Activated CD8-positive, alpha-beta T cell treated with anti-CD3 and anti-CD28 coated beads for 36 hours (primary cell): ENCODE data around the gene DICER1. TPM values are rescaled to one million over a fixed set of nuclear protein-coding genes. Genes with fewer than 3 reads are reported as not detected.
"Not testable (repeated sequence)": the region's sequence is repeated elsewhere in the genome, so short reads cannot be mapped to it uniquely, and the experiment has no call there.

ENCODE experiments used
- ATAC-seq: fragments of 200-7000 bp; cut with Tn5 transposase; one replicate; pipeline ENCODE4 v1.10.0; 2021; ENCODE audit warnings: mild to moderate bottlenecking, moderate library complexity
- CTCF ChIA-PET: fragments of 350-600 bp; sonication (Branson Sonifier 250); formaldehyde crosslinking; loops from one replicate; lab custom pipeline; 2021; ENCODE audit warnings: antibody characterized with exemption; lab: Charles Lee
- POLR2A ChIA-PET: fragments of 350-600 bp; sonication (Branson Sonifier 250); formaldehyde crosslinking; loops from one replicate; lab custom pipeline; 2021; ENCODE audit warnings: antibody characterized with exemption; lab: Charles Lee
- DNase-seq: peaks from one replicate; pipeline ENCODE4 v3.0.0-alpha.2; 2020
- H3K27ac Mint-ChIP-seq: one replicate; pipeline ENCODE4 v1.8.0; 2021; ENCODE audit warnings: mild to moderate bottlenecking, mixed read lengths
- H3K27me3 Mint-ChIP-seq: one replicate; pipeline ENCODE4 v1.8.0; 2021; ENCODE audit warnings: mixed read lengths
- H3K36me3 Mint-ChIP-seq: one replicate; pipeline ENCODE4 v1.8.0; 2021; ENCODE audit warnings: low read depth, mixed read lengths
- H3K4me1 Mint-ChIP-seq: one replicate; pipeline ENCODE4 v1.8.0; 2021; ENCODE audit warnings: low read depth, mixed read lengths
- H3K4me3 Mint-ChIP-seq: one replicate; pipeline ENCODE4 v1.8.0; 2021; ENCODE audit warnings: mild to moderate bottlenecking, moderate library complexity, mixed read lengths
- H3K9me3 Mint-ChIP-seq: one replicate; pipeline ENCODE4 v1.8.0; 2021; ENCODE audit warnings: mixed read lengths
- intact Hi-C: fragments of 100-400 bp; cut with micrococcal nuclease; formaldehyde crosslinking; loops from one replicate; pipeline ENCODE4 v1.10.0; 2022
- total RNA-seq, 2 experiments: library from RNA; stranded (reverse); gene quantifications; one replicate each; pipeline ENCODE4 v1.2.3, GENCODE V29; 2021
- TF ChIP-seq, protein P1 (sequence below): fragments of 200-600 bp; IDR thresholded peaks from one replicate; pipeline ENCODE4 v1.8.0; 2022; ENCODE audit warnings: antibody characterized with exemption, mild to moderate bottlenecking

Gene DICER1
- total RNA-seq, 2 experiments from 2014 or later = 45.3 to 50.3 TPM

DNA sequence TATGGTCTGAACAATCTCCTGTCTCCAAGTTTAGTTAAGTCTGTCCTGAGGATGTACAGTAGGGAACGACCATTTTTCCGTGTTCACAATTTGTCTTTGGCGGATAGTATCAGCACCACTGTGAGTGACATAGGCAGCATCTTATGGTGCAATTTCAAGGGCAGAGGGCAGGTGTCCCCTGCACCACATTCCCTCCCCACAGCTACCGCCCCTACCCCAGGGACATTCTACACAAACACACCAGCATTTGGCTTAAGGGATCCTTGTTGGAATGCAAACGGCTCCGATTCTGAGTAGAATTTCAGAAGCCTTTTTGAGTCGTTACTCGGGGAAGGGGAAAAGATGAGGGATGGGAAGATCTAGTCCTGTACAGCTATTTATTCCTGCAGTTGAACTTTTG lies 25.1 kb upstream of the DICER1 start:
- H3K4me1 Mint-ChIP-seq = no peaks in the 10 kb centered on the region
- intact Hi-C loops = no loop called here
- H3K27ac Mint-ChIP-seq = no peak overlapping the region
- ATAC-seq (no peak), DNase-seq (no peak)
- H3K36me3 Mint-ChIP-seq = no peaks in the 10 kb centered on the region
- no peak overlapping the region for H3K4me3 Mint-ChIP-seq
- H3K27me3 Mint-ChIP-seq = peaks cover 17% of the 10 kb centered on the region
- TF ChIP-seq, protein P1, sequence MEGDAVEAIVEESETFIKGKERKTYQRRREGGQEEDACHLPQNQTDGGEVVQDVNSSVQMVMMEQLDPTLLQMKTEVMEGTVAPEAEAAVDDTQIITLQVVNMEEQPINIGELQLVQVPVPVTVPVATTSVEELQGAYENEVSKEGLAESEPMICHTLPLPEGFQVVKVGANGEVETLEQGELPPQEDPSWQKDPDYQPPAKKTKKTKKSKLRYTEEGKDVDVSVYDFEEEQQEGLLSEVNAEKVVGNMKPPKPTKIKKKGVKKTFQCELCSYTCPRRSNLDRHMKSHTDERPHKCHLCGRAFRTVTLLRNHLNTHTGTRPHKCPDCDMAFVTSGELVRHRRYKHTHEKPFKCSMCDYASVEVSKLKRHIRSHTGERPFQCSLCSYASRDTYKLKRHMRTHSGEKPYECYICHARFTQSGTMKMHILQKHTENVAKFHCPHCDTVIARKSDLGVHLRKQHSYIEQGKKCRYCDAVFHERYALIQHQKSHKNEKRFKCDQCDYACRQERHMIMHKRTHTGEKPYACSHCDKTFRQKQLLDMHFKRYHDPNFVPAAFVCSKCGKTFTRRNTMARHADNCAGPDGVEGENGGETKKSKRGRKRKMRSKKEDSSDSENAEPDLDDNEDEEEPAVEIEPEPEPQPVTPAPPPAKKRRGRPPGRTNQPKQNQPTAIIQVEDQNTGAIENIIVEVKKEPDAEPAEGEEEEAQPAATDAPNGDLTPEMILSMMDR = no peak
- H3K9me3 Mint-ChIP-seq = no peaks in the 10 kb centered on the region
- CTCF ChIA-PET = no interaction called here
- POLR2A ChIA-PET = no interaction called here

DNA sequence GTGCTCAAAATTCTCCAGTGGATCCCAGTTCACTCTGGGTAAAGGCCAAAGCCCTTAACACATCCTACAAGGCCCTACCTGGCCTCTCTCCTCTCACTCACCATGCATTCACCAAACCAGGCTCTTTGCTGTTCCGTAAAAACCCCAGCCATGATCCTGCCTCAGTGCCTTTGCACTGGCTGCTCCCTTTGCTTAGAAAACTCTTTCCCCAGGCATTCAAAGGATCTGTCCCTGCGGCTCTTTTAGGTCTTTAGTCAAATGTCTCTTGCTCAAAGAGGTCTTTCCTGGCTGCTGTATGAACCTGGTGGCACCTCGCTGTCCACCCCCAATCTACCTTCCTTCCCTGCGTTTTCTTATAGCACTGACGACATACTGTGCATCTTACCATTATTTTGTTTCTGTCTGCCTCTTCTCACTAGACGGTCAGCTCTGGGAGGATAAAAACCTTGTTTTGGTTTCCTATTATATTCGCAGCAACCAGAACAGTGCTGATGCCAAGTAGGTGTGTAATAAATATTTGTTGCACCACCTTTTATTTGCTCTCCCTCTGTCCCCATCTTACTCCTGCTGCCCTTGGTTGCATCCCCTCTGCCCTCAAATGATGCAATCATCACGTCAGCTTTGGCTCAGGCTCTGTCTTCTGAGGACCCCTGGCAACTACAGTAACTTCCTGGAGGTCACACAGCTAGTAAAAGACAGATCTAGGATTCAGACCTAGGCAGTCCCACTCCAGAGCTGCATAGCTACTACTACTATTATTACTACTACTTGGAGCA lies 23.8 kb upstream of the DICER1 start:
- CTCF ChIA-PET = no interaction called here

DNA sequence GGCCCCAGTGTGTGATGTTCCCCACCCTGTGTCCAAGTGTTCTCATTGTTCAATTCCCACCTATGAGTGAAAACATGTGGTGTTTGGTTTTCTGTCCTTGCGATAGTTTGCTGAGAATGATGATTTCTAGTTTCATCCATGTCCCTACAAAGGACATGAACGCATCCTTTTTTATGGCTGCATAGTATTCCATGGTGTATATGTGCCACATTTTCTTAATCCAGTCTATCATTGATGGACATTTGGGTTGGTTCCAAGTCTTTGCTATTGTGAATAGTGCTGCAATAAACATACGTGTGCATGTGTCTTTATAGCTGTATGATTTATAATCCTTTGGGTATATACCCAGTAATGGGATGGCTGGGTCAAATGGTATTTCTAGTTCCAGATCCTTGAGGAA lies 18.3 kb upstream of the DICER1 start:
- POLR2A ChIA-PET, DNase-seq, H3K9me3 Mint-ChIP-seq, CTCF ChIA-PET, H3K36me3 Mint-ChIP-seq, intact Hi-C loops, H3K4me1 Mint-ChIP-seq, H3K27ac Mint-ChIP-seq, H3K27me3 Mint-ChIP-seq, ATAC-seq, H3K4me3 Mint-ChIP-seq: not testable (repeated sequence)

More for the DNA sequence above, 23.8 kb upstream of the DICER1 start:
- TF ChIP-seq, protein P1 = no peak
- DNase-seq = no peak
- H3K27me3 Mint-ChIP-seq = peaks cover 13% of the 10 kb centered on the region
- H3K4me1 Mint-ChIP-seq = no peaks in the 10 kb centered on the region
- no peaks in the 10 kb centered on the region for H3K9me3 Mint-ChIP-seq
- H3K36me3 Mint-ChIP-seq = no peaks in the 10 kb centered on the region
- H3K27ac Mint-ChIP-seq = no peak overlapping the region
- POLR2A ChIA-PET = no interaction called here
- no peak for ATAC-seq
- H3K4me3 Mint-ChIP-seq = no peak overlapping the region
- intact Hi-C loops = no loop called here

DNA sequence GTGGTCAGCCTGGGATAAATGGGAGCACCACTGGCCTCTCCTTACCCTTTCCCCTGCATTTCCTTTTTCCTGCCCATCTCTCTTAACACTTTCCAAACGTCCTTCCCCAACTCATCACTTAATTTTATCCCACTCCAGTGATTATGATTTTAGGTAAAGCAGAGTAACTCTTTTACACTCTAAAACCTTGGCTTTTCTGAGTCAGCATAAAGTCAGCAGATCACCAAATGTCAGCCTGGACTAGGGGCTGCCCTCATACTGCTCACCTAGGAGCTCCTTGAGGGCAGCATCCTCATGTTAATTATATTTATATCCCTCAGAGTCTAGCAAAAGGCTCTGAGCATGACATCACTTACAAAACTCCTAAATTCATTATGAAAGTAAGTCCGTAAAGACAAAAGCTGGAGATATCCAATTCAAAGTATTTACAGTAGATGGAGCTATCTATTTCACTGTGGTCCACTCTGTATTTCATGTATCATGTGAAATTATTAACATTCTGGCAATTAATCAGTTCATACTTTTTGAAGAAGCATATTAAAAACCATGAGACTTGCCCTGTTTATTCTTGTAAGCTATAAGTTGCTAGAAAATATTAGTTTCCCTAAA lies 17.0 kb upstream of the DICER1 start:
- Mint-ChIP-seq H3K4me1 (no peaks in the 10 kb centered on the region), H3K36me3 (no peaks in the 10 kb centered on the region), H3K9me3 (no peaks in the 10 kb centered on the region), H3K4me3 (no peak overlapping the region), H3K27ac (no peak overlapping the region), H3K27me3 (no peaks in the 10 kb centered on the region)
- intact Hi-C loops = no loop called here
- CTCF ChIA-PET = no interaction called here
- TF ChIP-seq, protein P1 = no peak
- no peak for ATAC-seq
- no peak for DNase-seq
- POLR2A ChIA-PET = no interaction called here

DNA sequence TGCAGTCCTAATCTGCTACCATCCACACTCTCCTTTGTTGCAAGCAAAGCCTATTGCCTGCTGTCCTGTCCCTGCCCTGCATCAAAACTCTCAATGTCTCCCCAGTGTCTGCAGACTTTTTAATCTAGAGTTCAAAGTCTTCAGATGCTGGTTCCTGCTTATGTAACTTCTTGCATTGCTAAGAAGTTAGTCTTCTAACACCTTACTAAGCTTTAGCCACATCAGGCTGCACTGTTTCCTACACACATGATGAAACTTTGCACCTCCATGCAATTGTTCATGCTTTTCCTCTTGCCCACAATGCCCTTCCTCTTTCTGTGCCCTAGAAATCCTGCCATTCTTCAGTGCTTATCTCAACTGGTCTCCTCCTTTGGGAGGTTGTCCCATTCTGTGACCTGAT lies 16.2 kb upstream of the DICER1 start:
- Mint-ChIP-seq H3K9me3 (no peaks in the 10 kb centered on the region), H3K27ac (no peak overlapping the region), H3K27me3 (no peaks in the 10 kb centered on the region), H3K4me1 (no peaks in the 10 kb centered on the region), H3K4me3 (no peak overlapping the region), H3K36me3 (no peaks in the 10 kb centered on the region)
- ChIA-PET CTCF (no interaction called here), POLR2A (no interaction called here)
- intact Hi-C loops = no loop called here
- TF ChIP-seq, protein P1 = no peak
- ATAC-seq (no peak), DNase-seq (no peak)
